HCT116 (cell line): ENCODE measurements around the gene NKG7.

Experiments used
- POLR2A ChIP-seq: IDR thresholded peaks from 2 replicates; pipeline ENCODE4 v1.7.0; 2011; ENCODE audit warnings: borderline replicate concordance; ENCODE audit not compliant: insufficient read depth, insufficient read length; ENCODE audit errors: extremely low read depth
- REST ChIP-seq: IDR thresholded peaks from 2 replicates; pipeline ENCODE4 v1.6.1; 2012; ENCODE audit warnings: low read depth
- TF ChIP-seq, protein P1 (sequence below), 3 experiments: fragments of 200-600 bp in 1 of 3; sonication (generic) in 1 of 3; IDR thresholded peaks in 2 of 3; conservative IDR thresholded peaks in 1 of 3; 2 replicates each; pipeline ENCODE4 v1.5.1; 2012 to 2017; ENCODE audit warnings: low read depth in 2 of 3, low read length in 2 of 3, antibody characterized with exemption in 1 of 3, borderline replicate concordance in 1 of 3, control low read depth in 1 of 3, mild to moderate bottlenecking in 1 of 3, mixed read lengths in 1 of 3, mixed run types in 1 of 3, moderate library complexity in 1 of 3; ENCODE audit not compliant: insufficient read depth in 1 of 3

DNA sequence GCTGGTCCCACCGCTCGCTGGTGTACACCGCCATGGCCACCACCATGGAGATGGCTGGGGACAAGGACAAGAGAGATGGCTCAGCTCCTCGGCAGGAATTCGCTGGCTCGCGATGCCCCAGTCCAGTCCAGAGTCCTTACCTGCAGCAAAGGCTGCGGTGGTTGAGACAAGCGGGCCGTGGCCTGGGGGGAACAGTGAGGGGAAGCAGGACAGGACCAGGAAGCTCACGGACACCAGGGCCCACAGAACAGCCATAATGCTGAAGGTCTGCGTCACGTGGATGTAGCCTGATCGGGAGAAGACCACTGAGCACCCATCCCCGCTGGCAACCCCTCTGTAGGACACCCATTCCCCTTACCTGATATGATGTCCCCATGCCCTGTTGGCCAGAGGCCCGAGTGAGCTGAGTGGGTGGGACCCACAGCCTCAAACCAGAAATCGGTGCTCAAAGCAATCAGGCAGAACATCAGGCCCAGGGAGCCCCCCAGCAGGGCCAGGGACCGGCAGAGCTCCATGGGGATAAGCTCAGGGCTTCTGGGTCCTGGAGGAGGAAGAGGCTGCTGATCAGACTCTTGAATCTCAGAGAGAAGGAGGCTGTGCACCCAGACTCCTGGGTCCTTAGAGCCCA is 319 bp downstream of the NKG7 start:
- TF ChIP-seq, protein P1, sequence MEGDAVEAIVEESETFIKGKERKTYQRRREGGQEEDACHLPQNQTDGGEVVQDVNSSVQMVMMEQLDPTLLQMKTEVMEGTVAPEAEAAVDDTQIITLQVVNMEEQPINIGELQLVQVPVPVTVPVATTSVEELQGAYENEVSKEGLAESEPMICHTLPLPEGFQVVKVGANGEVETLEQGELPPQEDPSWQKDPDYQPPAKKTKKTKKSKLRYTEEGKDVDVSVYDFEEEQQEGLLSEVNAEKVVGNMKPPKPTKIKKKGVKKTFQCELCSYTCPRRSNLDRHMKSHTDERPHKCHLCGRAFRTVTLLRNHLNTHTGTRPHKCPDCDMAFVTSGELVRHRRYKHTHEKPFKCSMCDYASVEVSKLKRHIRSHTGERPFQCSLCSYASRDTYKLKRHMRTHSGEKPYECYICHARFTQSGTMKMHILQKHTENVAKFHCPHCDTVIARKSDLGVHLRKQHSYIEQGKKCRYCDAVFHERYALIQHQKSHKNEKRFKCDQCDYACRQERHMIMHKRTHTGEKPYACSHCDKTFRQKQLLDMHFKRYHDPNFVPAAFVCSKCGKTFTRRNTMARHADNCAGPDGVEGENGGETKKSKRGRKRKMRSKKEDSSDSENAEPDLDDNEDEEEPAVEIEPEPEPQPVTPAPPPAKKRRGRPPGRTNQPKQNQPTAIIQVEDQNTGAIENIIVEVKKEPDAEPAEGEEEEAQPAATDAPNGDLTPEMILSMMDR (IDR thresholded peaks at IDR 0.05 in 2 of 3, conservative IDR thresholded peaks at IDR 0.05 in 1 of 3; ENCODE audit: borderline replicate concordance in 1 of 3, insufficient read depth in 1 of 3, low read depth in 2 of 3, low read length in 2 of 3), result no peak
- TF ChIP-seq REST (no peak), POLR2A (no peak)
